SU-DHL-6 (cell line): ENCODE results near the gene IL1R1.

Experiments used
- CTCF ChIP-seq: fragments of 200-600 bp; sonication (generic); IDR thresholded peaks from one replicate; pipeline ENCODE4 v1.5.1; 2017; ENCODE audit warnings: antibody characterized with exemption, mild to moderate bottlenecking, low read length, moderate library complexity; ENCODE audit not compliant: insufficient read depth, poor library complexity, severe bottlenecking
- EZH2phosphoT487 ChIP-seq: fragments of 200-600 bp; sonication (generic), shearing (Covaris generic); conservative IDR thresholded peaks from 2 replicates; pipeline ENCODE4 v1.6.1; 2018; ENCODE audit warnings: mild to moderate bottlenecking, antibody characterized with exemption, low read length, moderate library complexity, mixed read lengths

- TF ChIP-seq CTCF (no peak), EZH2phosphoT487 (no peak)
These were observed 38.8 kb downstream of the IL1R1 start for GRCh38 chr2:102181376-102181775.
